MCF 10A (cell line): ENCODE data around the gene NOC2L. TPM values are rescaled to one million over a fixed set of nuclear protein-coding genes. Genes with fewer than 3 reads are reported as not detected.

Experiments
- BruUV-seq: library from RNA; stranded (reverse); fragments of 400-500 nt; replicated peaks from 2 replicates; lab custom pipeline; 2021; lab: Mats Ljungman, UMichigan
- CTCF ChIA-PET: fragments of 300-600 bp; sonication (Branson Sonifier 250); formaldehyde crosslinking; extraction: SDS; loops from one replicate; lab custom pipeline; 2021; ENCODE audit warnings: antibody characterized with exemption, inconsistent platforms; lab: Yijun Ruan, JAX
- POLR2A ChIA-PET: fragments of 300-600, 350-650 bp; sonication (Branson Sonifier 250); formaldehyde crosslinking; extraction: SDS; loops from one replicate; lab custom pipeline; 2020; ENCODE audit warnings: antibody characterized with exemption, inconsistent platforms; lab: Yijun Ruan, JAX
- DNase-seq: peaks from one replicate; pipeline ENCODE4 v3.0.0-alpha.2; 2018; ENCODE audit not compliant: unreplicated experiment
- H3K27ac Mint-ChIP-seq: one replicate; pipeline ENCODE4 v1.8.0; 2022; ENCODE audit warnings: mild to moderate bottlenecking, low read depth, mixed read lengths; ENCODE audit not compliant: unreplicated experiment
- H3K27me3 Mint-ChIP-seq: one replicate; pipeline ENCODE4 v1.8.0; 2022; ENCODE audit warnings: mixed read lengths; ENCODE audit not compliant: insufficient read depth, unreplicated experiment
- H3K36me3 Mint-ChIP-seq: one replicate; pipeline ENCODE4 v1.8.0; 2022; ENCODE audit warnings: mild to moderate bottlenecking, moderate library complexity, mixed read lengths; ENCODE audit not compliant: insufficient read depth, unreplicated experiment
- H3K4me1 Mint-ChIP-seq: one replicate; pipeline ENCODE4 v1.8.0; 2022; ENCODE audit warnings: mixed read lengths; ENCODE audit not compliant: insufficient read depth, unreplicated experiment
- H3K4me3 Mint-ChIP-seq: one replicate; pipeline ENCODE4 v1.8.0; 2022; ENCODE audit warnings: mild to moderate bottlenecking, moderate library complexity, mixed read lengths; ENCODE audit not compliant: unreplicated experiment
- H3K9me3 Mint-ChIP-seq: one replicate; pipeline ENCODE4 v1.8.0; 2022; ENCODE audit warnings: mixed read lengths; ENCODE audit not compliant: unreplicated experiment
- intact Hi-C: fragments of 100-400 bp; cut with micrococcal nuclease; formaldehyde crosslinking; loops from 2 replicates; pipeline ENCODE4 v1.14.1; 2022
- total RNA-seq: library from RNA; stranded (reverse); gene quantifications from 2 replicates; pipeline ENCODE4 v1.2.3, GENCODE V29; 2022
- TF ChIP-seq, protein P1 (sequence below): fragments of 200-600 bp; IDR thresholded peaks from one replicate; pipeline ENCODE4 v1.8.0; 2022; ENCODE audit warnings: antibody characterized with exemption, mild to moderate bottlenecking; ENCODE audit not compliant: unreplicated experiment

The NOC2L gene
- total RNA-seq, 1 experiment from 2014 or later: 136 TPM

DNA sequence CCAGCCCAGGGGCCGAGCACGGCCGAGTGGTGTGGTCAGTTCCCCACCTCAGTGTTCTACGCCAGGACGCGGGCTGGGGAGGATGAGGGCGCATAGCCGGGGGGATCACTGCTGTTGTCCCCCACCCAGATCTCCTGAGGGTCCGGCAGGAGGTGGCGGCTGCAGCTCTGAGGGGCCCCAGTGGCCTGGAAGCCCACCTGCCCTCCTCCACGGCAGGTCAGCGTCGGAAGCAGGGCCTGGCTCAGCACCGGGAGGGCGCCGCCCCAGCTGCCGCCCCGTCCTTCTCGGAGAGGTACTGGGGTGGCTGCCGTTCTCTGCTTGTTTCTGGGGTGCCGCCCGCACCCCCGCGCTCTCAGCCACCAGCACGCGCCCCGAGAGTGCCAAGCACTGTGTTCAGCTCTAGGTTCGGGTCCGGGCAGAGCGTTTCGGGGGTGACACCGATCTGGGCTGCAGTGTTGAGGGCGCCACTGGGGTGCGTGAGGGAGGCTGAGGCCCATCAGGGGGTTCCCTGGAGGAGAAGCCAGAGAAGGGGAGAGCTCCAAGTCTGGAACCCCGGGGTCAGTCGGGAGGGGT is 18.0 kb downstream of the NOC2L start:
- POLR2A ChIA-PET: interaction anchor here (0.7 to 3.0 kb wide), 5 partner anchors 18 to 39 kb away, joined by 3 to 7 read pairs (median 3); partner anchors contain the start of genes NOC2L and PLEKHN1
- Mint-ChIP-seq H3K9me3 (no peaks in the 10 kb centered on the region), H3K4me1 (no peaks in the 10 kb centered on the region), H3K36me3 (peaks cover 2% of the 10 kb centered on the region), H3K27ac (no peak overlapping the region), H3K27me3 (no peaks in the 10 kb centered on the region), H3K4me3 (peak overlapping the region; percentile 60)
- CTCF ChIA-PET: interaction anchor here (1.2 to 1.5 kb wide), 2 partner anchors 21 to 61 kb away, joined by 3 to 8 read pairs; no protein-coding TSS in a partner anchor
- intact Hi-C loops: loop anchor here (5.0 kb wide), 1 partner anchor 39 kb away; no protein-coding TSS in a partner anchor
- BruUV-seq: no TSS peak
- no peak for DNase-seq
- TF ChIP-seq, protein P1, sequence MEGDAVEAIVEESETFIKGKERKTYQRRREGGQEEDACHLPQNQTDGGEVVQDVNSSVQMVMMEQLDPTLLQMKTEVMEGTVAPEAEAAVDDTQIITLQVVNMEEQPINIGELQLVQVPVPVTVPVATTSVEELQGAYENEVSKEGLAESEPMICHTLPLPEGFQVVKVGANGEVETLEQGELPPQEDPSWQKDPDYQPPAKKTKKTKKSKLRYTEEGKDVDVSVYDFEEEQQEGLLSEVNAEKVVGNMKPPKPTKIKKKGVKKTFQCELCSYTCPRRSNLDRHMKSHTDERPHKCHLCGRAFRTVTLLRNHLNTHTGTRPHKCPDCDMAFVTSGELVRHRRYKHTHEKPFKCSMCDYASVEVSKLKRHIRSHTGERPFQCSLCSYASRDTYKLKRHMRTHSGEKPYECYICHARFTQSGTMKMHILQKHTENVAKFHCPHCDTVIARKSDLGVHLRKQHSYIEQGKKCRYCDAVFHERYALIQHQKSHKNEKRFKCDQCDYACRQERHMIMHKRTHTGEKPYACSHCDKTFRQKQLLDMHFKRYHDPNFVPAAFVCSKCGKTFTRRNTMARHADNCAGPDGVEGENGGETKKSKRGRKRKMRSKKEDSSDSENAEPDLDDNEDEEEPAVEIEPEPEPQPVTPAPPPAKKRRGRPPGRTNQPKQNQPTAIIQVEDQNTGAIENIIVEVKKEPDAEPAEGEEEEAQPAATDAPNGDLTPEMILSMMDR: no peak

DNA sequence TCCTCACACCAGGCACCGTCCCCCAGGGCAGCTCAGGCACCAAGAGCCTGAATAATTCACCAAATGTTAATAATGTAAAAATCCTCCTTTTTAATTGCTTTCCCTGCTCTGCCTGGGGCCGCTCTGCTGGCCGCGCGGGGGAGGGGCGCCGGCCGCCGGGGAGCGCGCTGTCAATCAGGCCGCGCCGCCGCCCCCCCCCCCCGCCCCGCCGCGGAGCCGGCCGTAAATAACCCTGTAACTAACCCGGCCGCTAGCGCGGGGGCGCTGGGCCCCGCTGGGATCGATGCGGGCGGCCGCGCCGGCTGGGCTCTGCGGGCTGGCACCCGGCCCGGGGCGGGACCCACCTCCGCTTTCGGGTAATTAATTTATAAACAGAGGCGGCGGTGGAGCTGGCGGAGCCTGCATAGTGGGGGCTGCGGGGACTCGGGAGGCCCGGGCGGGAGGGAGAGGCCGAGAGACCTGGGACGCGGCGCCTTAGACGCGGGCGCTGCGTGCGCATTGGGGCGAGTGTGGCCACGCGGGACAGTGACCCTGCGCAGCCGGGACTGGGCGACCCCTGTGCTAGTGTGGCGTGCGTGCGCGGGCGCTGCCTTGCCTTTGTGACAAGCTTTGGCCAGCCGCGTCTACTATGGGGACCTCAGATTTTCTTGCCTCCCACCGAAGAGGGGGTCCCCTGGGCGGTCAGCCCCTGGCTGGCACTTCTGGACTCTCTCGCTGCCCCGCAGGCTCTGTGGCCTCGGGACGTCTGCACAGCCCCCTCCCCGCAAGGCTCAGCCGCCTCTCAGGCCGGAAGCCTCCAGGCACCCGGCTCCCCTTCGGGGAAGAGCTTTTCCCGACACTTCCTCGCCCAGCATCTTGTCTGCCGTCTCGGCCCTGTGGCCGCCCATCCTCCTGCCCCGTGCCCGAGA is 18.7 kb downstream of the NOC2L start:
- BruUV-seq: no TSS peak
- ChIA-PET CTCF (interaction anchor here (0.6 to 3.9 kb wide), 5 partner anchors 20 to 71 kb away, joined by 3 to 34 read pairs (median 4); no protein-coding TSS in a partner anchor), POLR2A (interaction anchor here (0.7 to 3.1 kb wide), 4 partner anchors 18 to 40 kb away, joined by 3 to 18 read pairs (median 6); partner anchors contain the start of gene NOC2L)
- no peak overlapping the region for H3K27ac Mint-ChIP-seq
- TF ChIP-seq, protein P1: no peak
- no peaks in the 10 kb centered on the region for H3K4me1 Mint-ChIP-seq
- peak overlapping the region; percentile 60 for H3K4me3 Mint-ChIP-seq
- H3K9me3 Mint-ChIP-seq: no peaks in the 10 kb centered on the region
- peaks cover 7% of the 10 kb centered on the region for H3K27me3 Mint-ChIP-seq
- H3K36me3 Mint-ChIP-seq: no peaks in the 10 kb centered on the region
- intact Hi-C loops: loop anchor here (5.0 kb wide), 1 partner anchor 38 kb away; no protein-coding TSS in a partner anchor
- peak; percentile 60 for DNase-seq

DNA sequence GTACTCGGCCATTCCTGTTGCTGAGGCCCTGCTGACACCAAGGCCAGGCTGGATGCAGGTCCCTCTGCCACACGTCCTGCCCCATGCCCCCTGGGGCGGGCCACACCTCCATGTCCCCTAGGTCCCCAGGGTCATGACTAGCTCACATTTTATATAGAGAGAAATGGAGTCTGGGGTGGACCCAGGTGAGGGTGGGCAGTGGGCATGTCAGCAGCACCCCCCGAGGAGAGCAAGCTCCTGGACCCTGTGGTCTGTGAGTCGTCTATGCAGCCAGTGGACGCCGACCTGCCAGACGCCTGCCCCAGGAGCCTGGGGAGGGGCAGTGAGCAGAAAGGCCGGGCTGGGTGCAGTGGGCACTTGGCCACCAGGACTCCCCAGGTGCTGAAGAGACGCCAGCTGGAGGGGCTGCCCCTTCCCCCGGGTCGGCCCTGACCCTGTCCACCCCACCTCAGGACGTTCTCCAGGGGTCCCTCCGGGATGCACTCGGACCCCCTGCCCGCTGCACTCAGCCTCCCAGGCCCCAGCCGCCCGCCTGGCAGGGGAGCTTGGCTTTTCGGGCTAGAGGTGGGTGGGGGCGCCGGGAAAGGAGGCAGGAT is 19.4 kb downstream of the NOC2L start:
- TF ChIP-seq, protein P1: no peak
- no peaks in the 10 kb centered on the region for H3K9me3 Mint-ChIP-seq
- BruUV-seq: no TSS peak
- H3K4me1 Mint-ChIP-seq: no peaks in the 10 kb centered on the region
- H3K27ac Mint-ChIP-seq: no peak overlapping the region
- CTCF ChIA-PET: interaction anchor here (0.5 to 3.9 kb wide), 6 partner anchors 19 to 70 kb away, joined by 3 to 34 read pairs (median 4); no protein-coding TSS in a partner anchor
- POLR2A ChIA-PET: interaction anchor here (1.0 to 3.1 kb wide), 3 partner anchors 19 to 34 kb away, joined by 4 to 18 read pairs (median 7); partner anchors contain the start of gene NOC2L
- intact Hi-C loops: loop anchor here (5.0 kb wide), 1 partner anchor 37 kb away; no protein-coding TSS in a partner anchor
- H3K4me3 Mint-ChIP-seq: no peak overlapping the region
- peaks cover 14% of the 10 kb centered on the region for H3K27me3 Mint-ChIP-seq
- no peaks in the 10 kb centered on the region for H3K36me3 Mint-ChIP-seq
- DNase-seq: no peak
